GM12878 (cell line): ENCODE results near the gene DNAJC15. TPM values are rescaled to one million over a fixed set of nuclear protein-coding genes. Genes with fewer than 3 reads are reported as not detected.
A peak's percentile ranks its signal among the peaks of the same experiment; 100 is the strongest.

Source experiments
- ATF2 ChIP-seq: IDR thresholded peaks from 2 replicates; pipeline ENCODE4 v1.6.1; 2012; ENCODE audit warnings: low read length, inconsistent platforms
- BMI1 ChIP-seq: fragments of 450-650 bp; IDR thresholded peaks from 2 replicates; pipeline ENCODE4 v1.6.1; 2016; ENCODE audit warnings: mild to moderate bottlenecking, moderate library complexity, borderline replicate concordance
- CHD2 ChIP-seq: IDR thresholded peaks from 2 replicates; pipeline ENCODE4 v1.6.1; 2011; ENCODE audit warnings: low read depth, low read length, improper control_type of control experiment, borderline replicate concordance
- HDAC6 ChIP-seq: fragments of 200-600 bp; sonication (generic); IDR thresholded peaks from one replicate; pipeline ENCODE4 v1.8.0; 2017; ENCODE audit warnings: antibody characterized with exemption; ENCODE audit not compliant: unreplicated experiment
- MAX ChIP-seq: IDR thresholded peaks from 2 replicates; pipeline ENCODE4 v1.6.1; 2012; ENCODE audit warnings: low read depth, low read length, improper control_type of control experiment
- MEF2A ChIP-seq: IDR thresholded peaks from 2 replicates; pipeline ENCODE4 v1.6.1; 2011; ENCODE audit warnings: low read depth, mild to moderate bottlenecking, low read length, moderate library complexity; ENCODE audit not compliant: insufficient read depth
- MTA2 ChIP-seq: fragments of 450-650 bp; IDR thresholded peaks from 2 replicates; pipeline ENCODE4 v1.6.1; 2016; ENCODE audit warnings: low read depth, mild to moderate bottlenecking, moderate library complexity
- MYC ChIP-seq: IDR thresholded peaks from 2 replicates; pipeline ENCODE4 v1.6.1; 2011; ENCODE audit warnings: mild to moderate bottlenecking, low read length, moderate library complexity, inconsistent platforms; ENCODE audit not compliant: insufficient read depth, insufficient replicate concordance, insufficient read length, severe bottlenecking
- NBN ChIP-seq: fragments of 450-650 bp; IDR thresholded peaks from 2 replicates; pipeline ENCODE4 v1.6.1; 2016
- NFYA ChIP-seq: IDR thresholded peaks from 2 replicates; pipeline ENCODE4 v1.6.1; 2011; ENCODE audit warnings: low read depth, mild to moderate bottlenecking, low read length, improper control_type of control experiment, borderline replicate concordance
- RAD21 ChIP-seq: IDR thresholded peaks from 2 replicates; pipeline ENCODE4 v1.6.1; 2011; ENCODE audit warnings: mild to moderate bottlenecking, low read depth, low read length, moderate library complexity; ENCODE audit not compliant: insufficient read depth
- RCOR1 ChIP-seq: conservative IDR thresholded peaks from 2 replicates; pipeline ENCODE4 v1.6.1; 2012; ENCODE audit warnings: low read depth, low read length, improper control_type of control experiment
- REST ChIP-seq: IDR thresholded peaks from 2 replicates; pipeline ENCODE4 v1.6.1; 2012; ENCODE audit warnings: mild to moderate bottlenecking, low read depth, low read length
- SMAD5 ChIP-seq: IDR thresholded peaks from 2 replicates; pipeline ENCODE4 v1.6.1; 2016; ENCODE audit warnings: antibody characterized with exemption, low read depth
- SPI1 ChIP-seq: IDR thresholded peaks from 2 replicates; pipeline ENCODE4 v1.6.1; 2011; ENCODE audit warnings: low read depth, mild to moderate bottlenecking, low read length, moderate library complexity, borderline replicate concordance; ENCODE audit not compliant: insufficient read depth
- STAT1 ChIP-seq: fragments of 450-650 bp; conservative IDR thresholded peaks from 2 replicates; pipeline ENCODE4 v1.6.1; 2014; ENCODE audit warnings: antibody characterized with exemption, mild to moderate bottlenecking
- STAT3 ChIP-seq: IDR thresholded peaks from 2 replicates; pipeline ENCODE4 v1.6.1; 2011; ENCODE audit warnings: low read depth, low read length, improper control_type of control experiment
- USF1 ChIP-seq: IDR thresholded peaks from 2 replicates; pipeline ENCODE4 v1.6.1; 2011; ENCODE audit warnings: borderline replicate concordance, low read depth, mild to moderate bottlenecking, moderate library complexity, mixed read lengths, low read length; ENCODE audit not compliant: insufficient read depth; ENCODE audit errors: extremely low read length
- ZBED1 ChIP-seq: IDR thresholded peaks from 2 replicates; pipeline ENCODE4 v1.6.1; 2016; ENCODE audit warnings: borderline replicate concordance
- ZNF622 ChIP-seq: fragments of 450-650 bp; IDR thresholded peaks from 2 replicates; pipeline ENCODE4 v1.6.1; 2017; ENCODE audit warnings: mild to moderate bottlenecking, inconsistent platforms
- polyA plus RNA-seq, 11 experiments: library from polyadenylated mRNA; depleted of rRNA in 4 of 11; unstranded in 6 of 11; stranded (reverse) in 5 of 11; fragments of >200 nt; fragmentation: Nextera tagmentation in 4 of 11; fragmentation: Illumina TruSeq in 1 of 11; extraction: Ambion mirVana in 4 of 11; extraction: Trizol in 1 of 11; gene quantifications; 1 replicate in 1 of 11; 2 replicates in 10 of 11; pipeline versions ENCODE4 v1.2.1 to v1.2.3, GENCODE V29; 2011 to 2016; ENCODE audit warnings: inconsistent platforms in 2 of 11, missing spikeins in 2 of 11, low read depth in 1 of 11
- total RNA-seq, 4 experiments: library from RNA; depleted of rRNA in 3 of 4; stranded (reverse); fragments of >200 nt in 3 of 4; fragmentation: Illumina TruSeq in 1 of 4; extraction: Trizol in 1 of 4; gene quantifications; 2 replicates each; pipeline versions ENCODE4 v1.2.1 to v1.2.3, GENCODE V29; 2013 to 2021

Gene DNAJC15
- total and polyA plus RNA-seq, 10 of the 15 experiments (the other 5 are each of a cell fraction or from before 2014, with no cell fraction given) = 13.1 to 104 (median 54.4) TPM

GRCh38 chr13:42991898-42992763, 31.3 kb upstream of the DNAJC15 start, which contains the start of gene EPSTI1 (continued):
- TF ChIP-seq ATF2 (no peak; the same call in 1 of the 2 replicates), ZBED1 (no peak), SPI1 (no peak; the same call in 1 of the 2 replicates), RCOR1 (peak; percentile 79; the same call in 1 of the 2 replicates), MAX (no peak), RAD21 (no peak), MYC (no peak), REST (no peak), BMI1 (no peak), MEF2A (0 out of 2 replicates have a peak, but pooled peaks have one; percentile 26), STAT3 (no peak), SMAD5 (no peak; the same call in 1 of the 2 replicates), CHD2 (peak; percentile 17; the same call in 1 of the 2 replicates), HDAC6 (no peak), USF1 (no peak), MTA2 (peak; percentile 58; the same call in 1 of the 2 replicates), STAT1 (peak; percentile 80; the same call in 1 of the 2 replicates), NBN (peak; percentile 58; the same call in 1 of the 2 replicates), ZNF622 (no peak), NFYA (no peak)
